ENCODE results near the gene ATRX.

ATRX gene

GRCh38 chrX:77658886-77659285 is 127.1 kb downstream of the ATRX start:
- TF ChIP-seq, protein P1, sequence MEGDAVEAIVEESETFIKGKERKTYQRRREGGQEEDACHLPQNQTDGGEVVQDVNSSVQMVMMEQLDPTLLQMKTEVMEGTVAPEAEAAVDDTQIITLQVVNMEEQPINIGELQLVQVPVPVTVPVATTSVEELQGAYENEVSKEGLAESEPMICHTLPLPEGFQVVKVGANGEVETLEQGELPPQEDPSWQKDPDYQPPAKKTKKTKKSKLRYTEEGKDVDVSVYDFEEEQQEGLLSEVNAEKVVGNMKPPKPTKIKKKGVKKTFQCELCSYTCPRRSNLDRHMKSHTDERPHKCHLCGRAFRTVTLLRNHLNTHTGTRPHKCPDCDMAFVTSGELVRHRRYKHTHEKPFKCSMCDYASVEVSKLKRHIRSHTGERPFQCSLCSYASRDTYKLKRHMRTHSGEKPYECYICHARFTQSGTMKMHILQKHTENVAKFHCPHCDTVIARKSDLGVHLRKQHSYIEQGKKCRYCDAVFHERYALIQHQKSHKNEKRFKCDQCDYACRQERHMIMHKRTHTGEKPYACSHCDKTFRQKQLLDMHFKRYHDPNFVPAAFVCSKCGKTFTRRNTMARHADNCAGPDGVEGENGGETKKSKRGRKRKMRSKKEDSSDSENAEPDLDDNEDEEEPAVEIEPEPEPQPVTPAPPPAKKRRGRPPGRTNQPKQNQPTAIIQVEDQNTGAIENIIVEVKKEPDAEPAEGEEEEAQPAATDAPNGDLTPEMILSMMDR (IDR thresholded peaks at IDR 0.05; ENCODE audit: control extremely low read depth, extremely low read depth, low read depth, missing control alignments), result no peak
- ChIA-PET POLR2A (no interaction called here), CTCF (no interaction called here)
- DNase-seq (ENCODE audit: extremely low spot score), result no peak

GRCh38 chrX:77652095-77652494 is 133.9 kb downstream of the ATRX start:
- DNase-seq (ENCODE audit: extremely low spot score), result no peak
- CTCF ChIA-PET, result no interaction called here
- TF ChIP-seq, protein P1 (IDR thresholded peaks at IDR 0.05; ENCODE audit: control extremely low read depth, extremely low read depth, low read depth, missing control alignments), result no peak
- POLR2A ChIA-PET, result interaction anchor here (0.7 kb wide), 1 partner anchor 59 kb away, joined by 3 read pairs; no protein-coding TSS in a partner anchor

- CTCF ChIA-PET, result no interaction called here
- POLR2A ChIA-PET, result no interaction called here
- TF ChIP-seq, protein P1 (IDR thresholded peaks at IDR 0.05; ENCODE audit: control extremely low read depth, extremely low read depth, low read depth, missing control alignments), result no peak
- peak; percentile 18 for DNase-seq (ENCODE audit: extremely low spot score)
Measured at GRCh38 chrX:77640702-77641101, 145.3 kb downstream of the ATRX start.

DNA sequence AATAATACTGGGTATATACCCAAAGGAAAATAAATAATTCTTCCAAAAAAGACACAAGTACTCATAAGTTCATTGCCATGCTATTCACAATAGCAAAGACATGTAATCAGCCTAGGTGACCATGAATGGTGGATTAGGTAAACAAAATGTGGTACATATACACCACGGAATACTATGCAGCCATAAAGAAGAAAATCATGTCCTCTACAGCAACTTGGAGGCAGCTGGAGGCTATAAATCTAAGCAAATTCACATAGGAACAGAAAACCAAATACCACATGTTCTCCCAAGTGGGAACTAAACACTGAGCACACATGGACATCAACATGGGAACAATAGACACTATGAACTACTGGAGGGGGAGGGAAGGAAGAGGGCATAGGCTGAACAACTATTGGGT is 146.2 kb downstream of the ATRX start:
- ChIA-PET CTCF (no interaction called here), POLR2A (no interaction called here)
- TF ChIP-seq, protein P1 (IDR thresholded peaks at IDR 0.05; ENCODE audit: control extremely low read depth, extremely low read depth, low read depth, missing control alignments), result no peak
- DNase-seq (ENCODE audit: extremely low spot score), result no peak

DNA sequence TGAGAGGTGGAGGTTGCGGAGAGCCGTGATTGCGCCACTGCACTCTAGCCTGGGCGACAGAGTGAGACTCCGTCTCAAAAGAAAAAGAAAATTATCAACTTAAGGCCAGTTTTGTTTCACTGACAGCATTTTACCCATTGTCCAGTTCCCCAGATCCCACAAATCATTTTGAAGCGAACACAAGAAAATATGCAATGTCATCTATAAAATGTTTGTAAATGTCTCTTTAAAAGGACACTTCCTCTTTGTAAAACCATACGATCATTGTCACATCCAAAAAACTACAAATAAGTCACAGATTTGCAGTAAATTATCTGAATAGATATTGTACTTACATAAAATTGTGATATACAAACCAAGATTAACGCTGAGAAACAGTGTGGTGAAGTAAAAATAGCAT is 147.6 kb downstream of the ATRX start:
- no peak for DNase-seq (ENCODE audit: extremely low spot score)
- CTCF ChIA-PET, result no interaction called here
- TF ChIP-seq, protein P1 (IDR thresholded peaks at IDR 0.05; ENCODE audit: control extremely low read depth, extremely low read depth, low read depth, missing control alignments), result no peak
- POLR2A ChIA-PET, result no interaction called here

DNA sequence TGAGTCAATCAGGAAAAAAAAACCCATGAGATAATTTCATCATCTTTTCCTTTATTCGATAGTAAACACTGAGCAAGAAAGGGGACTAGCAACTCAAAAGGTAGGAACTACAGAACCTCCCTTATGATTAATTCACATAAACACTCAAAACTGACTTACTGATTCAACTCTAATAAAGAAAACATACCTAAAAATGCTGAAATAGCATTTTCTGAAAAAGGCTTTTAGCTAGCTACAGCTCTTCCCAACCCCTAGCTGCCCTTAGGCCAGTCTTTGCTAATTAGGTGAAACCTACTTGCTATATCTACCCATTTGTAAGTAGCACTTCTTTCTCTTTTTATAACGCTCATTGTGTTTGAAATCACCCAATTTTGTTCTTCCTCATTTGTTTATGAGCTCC is 150.6 kb downstream of the ATRX start:
- TF ChIP-seq, protein P1 (IDR thresholded peaks at IDR 0.05; ENCODE audit: control extremely low read depth, extremely low read depth, low read depth, missing control alignments), result no peak
- POLR2A ChIA-PET, result no interaction called here
- CTCF ChIA-PET, result no interaction called here
- no peak for DNase-seq (ENCODE audit: extremely low spot score)
